PC-9 (cell line): ENCODE measurements around the gene CNTNAP2.

ENCODE experiments used
- CTCF ChIP-seq: fragments of 200-600 bp; sonication (generic); conservative IDR thresholded peaks from 2 replicates; pipeline ENCODE4 v1.6.1; 2017; ENCODE audit warnings: mixed run types, antibody characterized with exemption, mild to moderate bottlenecking, moderate library complexity
- EZH2 ChIP-seq: fragments of 200-600 bp; sonication (generic); IDR thresholded peaks from 2 replicates; pipeline ENCODE4 v1.8.0; 2017; ENCODE audit warnings: antibody characterized with exemption, low read depth

- no peak for TF ChIP-seq CTCF
- no peak for TF ChIP-seq EZH2
Measured at GRCh38 chr7:146781352-146782116, 664.9 kb downstream of the CNTNAP2 start.
